Measurements from ENCODE around the gene NPY5R.

Gene NPY5R

GRCh38 chr4:163353054-163353453 is 9.4 kb downstream of the NPY5R start:
- no peak overlapping the region for H3K9ac ChIP-seq
- H3K36me3 ChIP-seq (ENCODE audit: insufficient read depth), result no peaks in the 10 kb centered on the region
- H3K4me3 ChIP-seq (IDR thresholded peaks at IDR 0.05; ENCODE audit: insufficient read depth, low read depth, low read length), result no peak overlapping the region
- no peaks in the 10 kb centered on the region for H3K79me2 ChIP-seq (ENCODE audit: insufficient read depth, low read depth)
- H2AFZ ChIP-seq (ENCODE audit: low read depth), result no peak overlapping the region
- H3K27me3 ChIP-seq (ENCODE audit: insufficient read depth, low read depth), result no peaks in the 10 kb centered on the region
- H3K4me1 ChIP-seq (ENCODE audit: low read depth, poor library complexity, severe bottlenecking), result no peaks in the 10 kb centered on the region
- no peaks in the 10 kb centered on the region for H4K20me1 ChIP-seq (ENCODE audit: insufficient read depth)
- H3K27ac ChIP-seq, result no peak overlapping the region
- H3K4me2 ChIP-seq, result no peak overlapping the region
- TF ChIP-seq CTCF (conservative IDR thresholded peaks at IDR 0.05; ENCODE audit: low read depth, low read length), result no peak

- no peak overlapping the region for H3K4me2 ChIP-seq
- H3K4me3 ChIP-seq (IDR thresholded peaks at IDR 0.05; ENCODE audit: insufficient read depth, low read depth, low read length), result no peak overlapping the region
- no peak overlapping the region for H3K9ac ChIP-seq
- H3K27me3 ChIP-seq (ENCODE audit: insufficient read depth, low read depth), result no peaks in the 10 kb centered on the region
- TF ChIP-seq CTCF (conservative IDR thresholded peaks at IDR 0.05; ENCODE audit: low read depth, low read length), result no peak
- H2AFZ ChIP-seq (ENCODE audit: low read depth), result no peak overlapping the region
- no peaks in the 10 kb centered on the region for H3K79me2 ChIP-seq (ENCODE audit: insufficient read depth, low read depth)
- no peaks in the 10 kb centered on the region for H3K4me1 ChIP-seq (ENCODE audit: low read depth, poor library complexity, severe bottlenecking)
- H4K20me1 ChIP-seq (ENCODE audit: insufficient read depth), result no peaks in the 10 kb centered on the region
- H3K36me3 ChIP-seq (ENCODE audit: insufficient read depth), result no peaks in the 10 kb centered on the region
- no peak overlapping the region for H3K27ac ChIP-seq
These were observed 12.4 kb downstream of the NPY5R start for GRCh38 chr4:163356104-163356503.

GRCh38 chr4:163367651-163368050 is 24.0 kb downstream of the NPY5R start:
- no peaks in the 10 kb centered on the region for H3K27me3 ChIP-seq (ENCODE audit: insufficient read depth, low read depth)
- no peak overlapping the region for H3K4me3 ChIP-seq (IDR thresholded peaks at IDR 0.05; ENCODE audit: insufficient read depth, low read depth, low read length)
- TF ChIP-seq CTCF (conservative IDR thresholded peaks at IDR 0.05; ENCODE audit: low read depth, low read length), result no peak
- H3K79me2 ChIP-seq (ENCODE audit: insufficient read depth, low read depth), result no peaks in the 10 kb centered on the region
- no peaks in the 10 kb centered on the region for H3K36me3 ChIP-seq (ENCODE audit: insufficient read depth)
- no peak overlapping the region for H3K4me2 ChIP-seq
- no peak overlapping the region for H3K27ac ChIP-seq
- H3K9ac ChIP-seq, result no peak overlapping the region
- no peaks in the 10 kb centered on the region for H4K20me1 ChIP-seq (ENCODE audit: insufficient read depth)
- H3K4me1 ChIP-seq (ENCODE audit: low read depth, poor library complexity, severe bottlenecking), result no peaks in the 10 kb centered on the region
- no peak overlapping the region for H2AFZ ChIP-seq (ENCODE audit: low read depth)

GRCh38 chr4:163372029-163372428 is 28.3 kb downstream of the NPY5R start:
- Histone ChIP-seq H3K36me3 (ENCODE audit: insufficient read depth) (no peaks in the 10 kb centered on the region), H4K20me1 (ENCODE audit: insufficient read depth) (no peaks in the 10 kb centered on the region), H3K9ac (no peak overlapping the region), H3K4me1 (ENCODE audit: low read depth, poor library complexity, severe bottlenecking) (no peaks in the 10 kb centered on the region), H3K79me2 (ENCODE audit: insufficient read depth, low read depth) (no peaks in the 10 kb centered on the region), H3K4me3 (IDR thresholded peaks at IDR 0.05; ENCODE audit: insufficient read depth, low read depth, low read length) (no peak overlapping the region), H3K4me2 (no peak overlapping the region), H2AFZ (ENCODE audit: low read depth) (no peak overlapping the region), H3K27ac (no peak overlapping the region), H3K27me3 (ENCODE audit: insufficient read depth, low read depth) (no peaks in the 10 kb centered on the region)
- no peak for TF ChIP-seq CTCF (conservative IDR thresholded peaks at IDR 0.05; ENCODE audit: low read depth, low read length)

GRCh38 chr4:163378661-163379060 is 35.0 kb downstream of the NPY5R start:
- Histone ChIP-seq H3K4me2 (no peak overlapping the region), H3K9ac (no peak overlapping the region), H4K20me1 (ENCODE audit: insufficient read depth) (no peaks in the 10 kb centered on the region), H3K4me1 (ENCODE audit: low read depth, poor library complexity, severe bottlenecking) (no peaks in the 10 kb centered on the region), H3K27ac (no peak overlapping the region), H3K36me3 (ENCODE audit: insufficient read depth) (no peaks in the 10 kb centered on the region), H3K27me3 (ENCODE audit: insufficient read depth, low read depth) (no peaks in the 10 kb centered on the region), H3K4me3 (IDR thresholded peaks at IDR 0.05; ENCODE audit: insufficient read depth, low read depth, low read length) (no peak overlapping the region), H2AFZ (ENCODE audit: low read depth) (no peak overlapping the region), H3K79me2 (ENCODE audit: insufficient read depth, low read depth) (no peaks in the 10 kb centered on the region)
- no peak for TF ChIP-seq CTCF (conservative IDR thresholded peaks at IDR 0.05; ENCODE audit: low read depth, low read length)

Data from KMS-11 (cell line).